ENCODE results near the gene RALY. TPM values are rescaled to one million over a fixed set of nuclear protein-coding genes. Genes with fewer than 3 reads are reported as not detected.

Gene RALY
- total RNA-seq, 1 experiment from 2014 or later, result 119 TPM

Small RNA genes within 50 kb of the gene (microRNA-seq; reads per million reads assigned to microRNA genes)
- gene MIR4755 (ENCODE audit: borderline number of aligned reads), result 1.2 reads per million

Other genes with a start within 250 kb of the RALY start
- 56.9 TPM for gene CHMP4B, start 182.6 kb upstream of the RALY start, total RNA-seq (2021; ENCODE audit: unreplicated experiment)
- 121 TPM for gene EIF2S2, start 118.3 kb downstream of the RALY start, total RNA-seq (2021; ENCODE audit: unreplicated experiment)
- gene ASIP, start 247.5 kb downstream of the RALY start, total RNA-seq (2021; ENCODE audit: unreplicated experiment), result not detected

Data from HCT116 (cell line).